Upper lobe of right lung (tissue), 1 donor: ENCODE measurements around the gene NXPE4. TPM values are rescaled to one million over a fixed set of nuclear protein-coding genes. Genes with fewer than 3 reads are reported as not detected.
"Not testable (repeated sequence)": the region's sequence is repeated elsewhere in the genome, so short reads cannot be mapped to it uniquely, and the experiment has no call there.

Experiments
- ATAC-seq: fragments of 200-7000 bp; cut with Tn5 transposase; one replicate; pipeline ENCODE4 v1.9.1; 2020; ENCODE audit warnings: mild to moderate bottlenecking, moderate library complexity
- DNase-seq: peaks from one replicate; pipeline ENCODE4 v3.0.0-alpha.2; 2020
- H3K27ac ChIP-seq: fragments of 200-600 bp; one replicate; pipeline ENCODE4 v1.8.0; 2022
- H3K27me3 ChIP-seq: fragments of 200-600 bp; one replicate; pipeline ENCODE4 v1.8.0; 2022; ENCODE audit warnings: mild to moderate bottlenecking
- H3K36me3 ChIP-seq: fragments of 200-600 bp; one replicate; pipeline ENCODE4 v1.8.0; 2022
- H3K4me1 ChIP-seq: fragments of 200-600 bp; one replicate; pipeline ENCODE4 v1.8.0; 2022
- H3K4me3 ChIP-seq: fragments of 200-600 bp; one replicate; pipeline ENCODE4 v1.8.0; 2022; ENCODE audit warnings: mild to moderate bottlenecking
- H3K9me3 ChIP-seq: fragments of 200-600 bp; one replicate; pipeline ENCODE4 v1.8.0; 2022
- CTCF ChIP-seq: fragments of 200-600 bp; IDR thresholded peaks from one replicate; pipeline ENCODE4 v1.8.0; 2022; ENCODE audit warnings: antibody characterized with exemption
- intact Hi-C: fragments of 100-400 bp; cut with DNase I; formaldehyde crosslinking; loops from one replicate; pipeline ENCODE4 v1.11.0; 2022
- long read RNA-seq: library from polyadenylated mRNA; unstranded; transcript quantifications from one replicate; pipeline ENCODE4 v2.0.0, GENCODE V29; 2021
- total RNA-seq: library from RNA; stranded (reverse); fragmentation: NEBNext Ultra II Directional; extraction: Animal tissue kit (Norgen Biotek cat#: 25700); gene quantifications from one replicate; pipeline ENCODE4 v1.2.1, GENCODE V29; 2021
- donor health status: DM: no; HTN: yes; CAD: no; lungs with severe emphysema.

NXPE4 gene
- not detected for total RNA-seq
- long read RNA-seq = 0 reads

- Histone ChIP-seq H3K27ac (no peak within 1 kb of the TSS), H3K27me3 (no peaks in the 10 kb centered on the region), H3K4me1 (no peaks in the 10 kb centered on the region), H3K4me3 (no peak within 1 kb of the TSS), H3K36me3 (no peaks in the 10 kb centered on the region), H3K9me3 (no peaks in the 10 kb centered on the region)
- intact Hi-C loops = no loop called here
- ATAC-seq (no peak), DNase-seq (no peak)
- no peak for TF ChIP-seq CTCF
These were observed at the start of gene NXPE4 for GRCh38 chr11:114595571-114595970. Gene NXPE4 (minus strand): TSS chr11:114595786. CDS start chr11:114594759, 1,027 bp downstream.

- H3K27ac ChIP-seq, ATAC-seq, H3K4me3 ChIP-seq, H3K4me1 ChIP-seq, H3K36me3 ChIP-seq, H3K9me3 ChIP-seq, H3K27me3 ChIP-seq, DNase-seq, intact Hi-C loops: not testable (repeated sequence)
These were observed 43.9 kb upstream of the NXPE4 start for GRCh38 chr11:114639440-114639839.

GRCh38 chr11:114631445-114631965, 35.9 kb upstream of the NXPE4 start:
- intact Hi-C loops, H3K27me3 ChIP-seq, H3K36me3 ChIP-seq, DNase-seq, ATAC-seq, H3K9me3 ChIP-seq, H3K4me1 ChIP-seq, H3K27ac ChIP-seq, H3K4me3 ChIP-seq: not testable (repeated sequence)

GRCh38 chr11:114625294-114625693, 29.7 kb upstream of the NXPE4 start:
- no peak for ATAC-seq
- no peaks in the 10 kb centered on the region for H3K27me3 ChIP-seq
- no peaks in the 10 kb centered on the region for H3K4me1 ChIP-seq
- H3K27ac ChIP-seq = no peak overlapping the region
- TF ChIP-seq CTCF = no peak
- H3K9me3 ChIP-seq = no peaks in the 10 kb centered on the region
- H3K36me3 ChIP-seq = no peaks in the 10 kb centered on the region
- DNase-seq = no peak
- no peak overlapping the region for H3K4me3 ChIP-seq
- intact Hi-C loops = no loop called here

GRCh38 chr11:114624455-114625207, 29.0 kb upstream of the NXPE4 start:
- Histone ChIP-seq H3K9me3 (no peaks in the 10 kb centered on the region), H3K36me3 (no peaks in the 10 kb centered on the region), H3K27me3 (no peaks in the 10 kb centered on the region), H3K4me1 (no peaks in the 10 kb centered on the region), H3K27ac (no peak overlapping the region), H3K4me3 (no peak overlapping the region)
- no peak for TF ChIP-seq CTCF
- no peak for DNase-seq
- no peak for ATAC-seq
- intact Hi-C loops = no loop called here

- Histone ChIP-seq H3K36me3 (no peaks in the 10 kb centered on the region), H3K27ac (no peak overlapping the region), H3K4me3 (no peak overlapping the region), H3K9me3 (no peaks in the 10 kb centered on the region), H3K4me1 (no peaks in the 10 kb centered on the region), H3K27me3 (no peaks in the 10 kb centered on the region)
- TF ChIP-seq CTCF = no peak
- DNase-seq = no peak
- intact Hi-C loops = no loop called here
- no peak for ATAC-seq
These were observed 28.1 kb upstream of the NXPE4 start for GRCh38 chr11:114623720-114624119.
